Testis (tissue), 2 donors: ENCODE results near the gene NANOS2.

ENCODE experiments used
- CTCF ChIP-seq, 3 experiments: fragments of 450-650 bp in 2 of 3; fragments of 200-600 bp in 1 of 3; sonication (generic) in 1 of 3; IDR thresholded peaks; one replicate each; pipeline ENCODE4 v1.5.1; 2016 to 2019; ENCODE audit warnings: antibody characterized with exemption in 3 of 3, mild to moderate bottlenecking in 2 of 3, moderate library complexity in 1 of 3
- POLR2A ChIP-seq: fragments of 450-650 bp; IDR thresholded peaks from one replicate; pipeline ENCODE4 v1.6.1; 2017; ENCODE audit warnings: antibody characterized with exemption, mild to moderate bottlenecking, moderate library complexity

GRCh38 chr19:45906221-45906620, 8.4 kb downstream of the NANOS2 start:
- TF ChIP-seq CTCF (IDR thresholded peaks at IDR 0.05) (no peak), POLR2A (no peak)
